Metanephros (tissue), 1 donor: ENCODE data around the gene BCAT1. TPM values are rescaled to one million over a fixed set of nuclear protein-coding genes. Genes with fewer than 3 reads are reported as not detected.

Experiments
- total RNA-seq: library from RNA; depleted of rRNA; stranded (reverse); fragments of >200 nt; gene quantifications from one replicate; pipeline ENCODE4 v1.2.3, GENCODE V29; 2014

BCAT1 gene
- 44.8 TPM for total RNA-seq

GRCh38 chr12:24948757-24949722 is at the start of gene BCAT1:
Gene BCAT1, minus strand, starts transcription at chr12:24949101. Its CDS starts 169 bp downstream, at chr12:24948932.

Other genes with a start within 250 kb of the BCAT1 start
- gene DNAI7, start 246.1 kb upstream of the BCAT1 start, total RNA-seq: 3.9 TPM
- gene ETFRF1, start 246.1 kb upstream of the BCAT1 start, total RNA-seq: 22.0 TPM